ENCODE data around the gene WDR7. TPM values are rescaled to one million over a fixed set of nuclear protein-coding genes. Genes with fewer than 3 reads are reported as not detected.

The WDR7 gene
- total and polyA plus RNA-seq, 2 of the 4 experiments (the other 2 are of a cell fraction), result 3.7 to 23.3 TPM

DNA sequence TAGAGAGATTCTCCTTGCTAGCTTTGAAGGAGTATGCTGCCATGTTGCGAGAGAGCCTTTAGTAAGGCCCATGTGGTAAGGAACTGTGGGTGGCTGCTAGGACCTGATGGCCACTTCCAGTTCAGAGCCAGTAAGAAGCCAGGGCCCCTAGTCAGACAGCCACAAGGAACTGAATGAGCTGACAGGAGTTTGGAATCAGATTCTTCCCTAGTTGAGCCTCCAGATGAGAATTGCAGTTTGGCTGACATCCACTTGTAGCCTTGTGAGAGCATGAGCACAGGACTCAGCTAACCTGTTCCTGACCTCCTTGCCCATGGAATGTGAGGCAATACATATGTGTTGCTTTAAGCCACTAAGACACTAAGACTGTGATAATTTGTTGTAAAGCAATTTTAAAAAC lies 1.2 kb upstream of the WDR7 start:
- peak overlapping the region; percentile 69 for H2AK9ac ChIP-seq (replicated peaks; ENCODE audit: low read depth, low read length, poor library complexity)
- no peak overlapping the region for H4K5ac ChIP-seq (ENCODE audit: low read depth, low read length)
- peaks cover 5 to 16% of the 10 kb centered on the region in 2 experiments for H3K79me1 ChIP-seq (ENCODE audit: low read depth in 1 of 2, low read length in 2 of 2)
- peak overlapping the region; percentile 35 to 79; a peak in 2 of 4 replicates for H4K8ac ChIP-seq (ENCODE audit: low read depth in 2 of 2, low read length in 2 of 2)
- H2AFZ ChIP-seq (replicated peaks; ENCODE audit: low read length, poor library complexity), result no peak overlapping the region
- no peak overlapping the region for H3K9ac ChIP-seq (ENCODE audit: low read depth, low read length)
- H3K14ac ChIP-seq (replicated peaks; ENCODE audit: low read depth, low read length), result no peak overlapping the region
- H2BK120ac ChIP-seq (ENCODE audit: low read depth, low read length), result no peak overlapping the region
- no peaks in the 10 kb centered on the region for H3K36me3 ChIP-seq (ENCODE audit: control insufficient read depth, insufficient read depth, low read length)
- no peak overlapping the region for H3K27ac ChIP-seq (ENCODE audit: insufficient read depth, low read length)
- H4K91ac ChIP-seq (ENCODE audit: insufficient read depth, low read depth, low read length), result no peak overlapping the region
- no peak overlapping the region for H3K4me3 ChIP-seq (ENCODE audit: insufficient read depth, low read depth, low read length)
- H3K56ac ChIP-seq (ENCODE audit: extremely low read depth, insufficient read depth, low read length), result no peak overlapping the region
- H2AK5ac ChIP-seq (ENCODE audit: low read depth, low read length), result peak overlapping the region; percentile 64; the same call in 1 of the 2 replicates
- peaks cover 3% of the 10 kb centered on the region; the same call in 1 of the 2 replicates for H3K4me1 ChIP-seq (ENCODE audit: control insufficient read depth, insufficient read depth, low read length)
- 100% methylated on average over 1 of the region's 1 CpG; no CpG with 5 or more reads in 1 of the 2 experiments for WGBS, 2 experiments (ENCODE audit: extremely low coverage in 2 of 2, insufficient read length in 1 of 2)
- TF ChIP-seq RCOR1 (IDR thresholded peaks at IDR 0.05; ENCODE audit: insufficient replicate concordance, low read length), result no peak
- TF ChIP-seq, protein P1, sequence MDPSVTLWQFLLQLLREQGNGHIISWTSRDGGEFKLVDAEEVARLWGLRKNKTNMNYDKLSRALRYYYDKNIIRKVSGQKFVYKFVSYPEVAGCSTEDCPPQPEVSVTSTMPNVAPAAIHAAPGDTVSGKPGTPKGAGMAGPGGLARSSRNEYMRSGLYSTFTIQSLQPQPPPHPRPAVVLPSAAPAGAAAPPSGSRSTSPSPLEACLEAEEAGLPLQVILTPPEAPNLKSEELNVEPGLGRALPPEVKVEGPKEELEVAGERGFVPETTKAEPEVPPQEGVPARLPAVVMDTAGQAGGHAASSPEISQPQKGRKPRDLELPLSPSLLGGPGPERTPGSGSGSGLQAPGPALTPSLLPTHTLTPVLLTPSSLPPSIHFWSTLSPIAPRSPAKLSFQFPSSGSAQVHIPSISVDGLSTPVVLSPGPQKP (IDR thresholded peaks at IDR 0.05; ENCODE audit: borderline replicate concordance, low read depth, low read length), result no peak
- no peak overlapping the region for H3K4ac ChIP-seq (ENCODE audit: low read depth, low read length)
- no TSS peak for BruUV-seq (replicated peaks)
- ChIA-PET CTCF (no interaction called here), POLR2A (ENCODE audit: unreplicated experiment) (no interaction called here)
- H2BK5ac ChIP-seq (ENCODE audit: low read depth, low read length, poor library complexity, severe bottlenecking), result no peak overlapping the region
- no peak overlapping the region for H3K23ac ChIP-seq (ENCODE audit: low read depth, low read length)
- H3K4me2 ChIP-seq (ENCODE audit: low read depth, low read length), result no peak overlapping the region
- H3K9me3 ChIP-seq (ENCODE audit: control insufficient read depth, insufficient read depth, low read length), result no peaks in the 10 kb centered on the region
- dilution Hi-C loops (cut with HindIII; ENCODE audit: low sequenced_read_pairs, unreplicated experiment) (no loop called here), intact Hi-C loops (cut with micrococcal nuclease) (no loop called here), in situ Hi-C loops (cut with MboI; ENCODE audit: low sequenced_read_pairs) (no loop called here)
- H2BK20ac ChIP-seq (ENCODE audit: low read depth, low read length), result no peak overlapping the region
- no peak for ATAC-seq (ENCODE audit: low read depth)
- no peaks in the 10 kb centered on the region for H4K20me1 ChIP-seq (ENCODE audit: insufficient read depth, low read length)
- DNase-seq, result peak; percentile 43
- peaks cover 4% of the 10 kb centered on the region for H3K9me1 ChIP-seq (ENCODE audit: insufficient read depth, low read length)
- H2BK15ac ChIP-seq (ENCODE audit: low read depth, low read length), result no peak overlapping the region
- no peaks in the 10 kb centered on the region for H3K27me3 ChIP-seq (ENCODE audit: control insufficient read depth, insufficient read depth, low read length)
- H3K18ac ChIP-seq (ENCODE audit: low read depth, low read length), result no peak overlapping the region
